ENCODE data around the gene CFAP46.

CFAP46 gene

GRCh38 chr10:132942101-132943057, at the start of gene CFAP46:
Gene CFAP46 (minus strand): TSS chr10:132942570. CDS start chr10:132942484, 86 bp downstream.
- DNase-seq, result no peak

- DNase-seq, result no peak
These were observed 49.5 kb upstream of the CFAP46 start for GRCh38 chr10:132991706-132992432.

GRCh38 chr10:132990684-132991545, 48.5 kb upstream of the CFAP46 start:
- DNase-seq, result no peak

- DNase-seq, result no peak
These were observed 47.4 kb upstream of the CFAP46 start for GRCh38 chr10:132989476-132990415.

- no peak for DNase-seq
These were observed 46.6 kb upstream of the CFAP46 start for GRCh38 chr10:132988988-132989387.

GRCh38 chr10:132987671-132988571, 45.6 kb upstream of the CFAP46 start:
- no peak for DNase-seq

GRCh38 chr10:132986978-132987377, 44.6 kb upstream of the CFAP46 start:
- DNase-seq, result no peak

- DNase-seq, result no peak
These were observed 44.2 kb upstream of the CFAP46 start for GRCh38 chr10:132986576-132986975.

GRCh38 chr10:132986076-132986475, 43.7 kb upstream of the CFAP46 start:
- DNase-seq, result no peak

- DNase-seq, result no peak
These were observed 43.2 kb upstream of the CFAP46 start for GRCh38 chr10:132985546-132985900.

GRCh38 chr10:132984801-132985545, 42.6 kb upstream of the CFAP46 start:
- no peak for DNase-seq

GRCh38 chr10:132984008-132984295, 41.6 kb upstream of the CFAP46 start:
- no peak for DNase-seq

GRCh38 chr10:132983252-132984007, 41.1 kb upstream of the CFAP46 start:
- DNase-seq, result no peak

- DNase-seq, result no peak
These were observed 40.1 kb upstream of the CFAP46 start for GRCh38 chr10:132982301-132982989.

- DNase-seq, result no peak
These were observed 39.4 kb upstream of the CFAP46 start for GRCh38 chr10:132981746-132982145.

- DNase-seq, result no peak
These were observed 38.8 kb upstream of the CFAP46 start for GRCh38 chr10:132981173-132981555.

- no peak for DNase-seq
These were observed 38.2 kb upstream of the CFAP46 start for GRCh38 chr10:132980426-132981172.

Data from activated CD4-positive, alpha-beta T cell treated with anti-CD3 and anti-CD28 coated beads, Interleukin-2, amount 50 U/mL, for 1 hour (primary cell).